GM12864 (cell line): ENCODE measurements around the gene SLC26A5.

Experiments
- DNase-seq: peaks from one replicate; pipeline ENCODE4 v3.0.0-alpha.2; 2011; ENCODE audit warnings: low read depth
- H3K4me3 ChIP-seq: 2 replicates; pipeline ENCODE4 v1.5.1; 2011; ENCODE audit warnings: mild to moderate bottlenecking, low read depth, low read length, control low read depth
- TF ChIP-seq, protein P1 (sequence below): IDR thresholded peaks from 2 replicates; pipeline ENCODE4 v1.5.1; 2011; ENCODE audit warnings: low read depth, mild to moderate bottlenecking, moderate library complexity, low read length, control low read depth, inconsistent platforms; ENCODE audit errors: missing control alignments

SLC26A5 gene

DNA sequence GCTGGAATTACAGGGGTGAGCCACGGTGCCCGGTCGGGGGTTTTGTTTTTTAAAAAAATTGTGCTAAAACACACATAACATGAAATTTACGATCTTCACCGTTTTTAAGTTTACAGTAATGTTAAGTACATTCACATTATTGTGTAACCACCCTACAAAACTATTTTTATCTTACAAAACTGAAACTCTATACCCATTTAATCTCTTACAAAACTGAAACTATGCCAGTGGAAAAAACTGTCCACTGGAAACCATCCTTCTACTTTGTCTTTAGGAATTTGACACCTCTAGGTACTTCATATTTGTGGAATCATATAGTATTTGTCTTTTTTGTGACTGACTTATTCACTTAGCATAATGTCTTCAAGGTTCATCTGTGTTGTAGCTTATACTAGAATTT lies 99.6 kb downstream of the SLC26A5 start:
- TF ChIP-seq, protein P1, sequence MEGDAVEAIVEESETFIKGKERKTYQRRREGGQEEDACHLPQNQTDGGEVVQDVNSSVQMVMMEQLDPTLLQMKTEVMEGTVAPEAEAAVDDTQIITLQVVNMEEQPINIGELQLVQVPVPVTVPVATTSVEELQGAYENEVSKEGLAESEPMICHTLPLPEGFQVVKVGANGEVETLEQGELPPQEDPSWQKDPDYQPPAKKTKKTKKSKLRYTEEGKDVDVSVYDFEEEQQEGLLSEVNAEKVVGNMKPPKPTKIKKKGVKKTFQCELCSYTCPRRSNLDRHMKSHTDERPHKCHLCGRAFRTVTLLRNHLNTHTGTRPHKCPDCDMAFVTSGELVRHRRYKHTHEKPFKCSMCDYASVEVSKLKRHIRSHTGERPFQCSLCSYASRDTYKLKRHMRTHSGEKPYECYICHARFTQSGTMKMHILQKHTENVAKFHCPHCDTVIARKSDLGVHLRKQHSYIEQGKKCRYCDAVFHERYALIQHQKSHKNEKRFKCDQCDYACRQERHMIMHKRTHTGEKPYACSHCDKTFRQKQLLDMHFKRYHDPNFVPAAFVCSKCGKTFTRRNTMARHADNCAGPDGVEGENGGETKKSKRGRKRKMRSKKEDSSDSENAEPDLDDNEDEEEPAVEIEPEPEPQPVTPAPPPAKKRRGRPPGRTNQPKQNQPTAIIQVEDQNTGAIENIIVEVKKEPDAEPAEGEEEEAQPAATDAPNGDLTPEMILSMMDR = no peak
- H3K4me3 ChIP-seq = no peak overlapping the region
- DNase-seq = no peak

GRCh38 chr7:103344453-103345149 lies 101.4 kb downstream of the SLC26A5 start, which contains the start of gene DNAJC2:
TSS of gene DNAJC2 (minus strand) at chr7:103344767. CDS start at chr7:103344622, 145 bp downstream.
- peak; percentile 91 for DNase-seq
- peak within 1 kb of the TSS; percentile 93 for H3K4me3 ChIP-seq
- TF ChIP-seq, protein P1 = no peak

- TF ChIP-seq, protein P1 = no peak
- peak overlapping the region; percentile 93 for H3K4me3 ChIP-seq
- no peak for DNase-seq
These were observed 102.1 kb downstream of the SLC26A5 start for GRCh38 chr7:103343758-103344452.

DNA sequence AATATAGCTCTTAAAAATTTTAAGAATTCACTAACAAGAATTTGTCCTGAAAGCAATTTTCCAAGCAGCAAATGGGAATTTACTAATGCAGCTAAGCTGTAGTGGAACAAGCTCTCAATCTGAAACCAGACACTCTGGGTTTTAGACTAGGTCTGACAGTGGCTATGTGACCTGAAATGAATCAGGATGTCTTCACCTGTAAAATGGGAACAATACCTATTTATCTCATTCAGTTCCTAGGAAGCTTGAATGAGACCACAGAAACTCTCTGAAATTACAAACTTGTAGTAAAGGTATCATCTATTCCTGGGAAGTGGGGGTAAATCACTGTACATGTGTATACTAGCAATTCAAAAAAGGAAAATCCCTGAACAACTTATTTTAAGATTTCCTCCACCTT lies 102.7 kb downstream of the SLC26A5 start:
- TF ChIP-seq, protein P1 = no peak
- H3K4me3 ChIP-seq = peak overlapping the region; percentile 93
- DNase-seq = no peak

DNA sequence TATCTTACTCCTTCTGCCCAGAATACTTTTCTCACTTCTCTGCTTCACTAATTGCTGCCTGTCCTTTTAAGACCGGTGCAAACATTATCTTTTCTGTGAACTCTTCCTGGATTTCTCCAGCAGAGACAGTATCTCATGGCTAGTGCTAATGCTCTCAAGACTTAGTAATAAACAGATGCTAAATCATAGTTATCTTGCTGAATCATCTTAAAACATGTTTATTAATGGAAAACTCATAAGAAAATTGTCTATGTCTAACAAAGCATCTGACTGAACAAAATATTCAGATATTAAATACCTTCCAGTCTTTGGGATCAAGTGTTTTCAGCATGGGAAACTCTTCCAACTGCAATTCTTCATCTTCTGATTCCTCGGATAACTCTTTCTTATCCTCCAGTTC lies 104.5 kb downstream of the SLC26A5 start:
- no peak overlapping the region for H3K4me3 ChIP-seq
- no peak for DNase-seq
- TF ChIP-seq, protein P1 = no peak

- TF ChIP-seq, protein P1 = no peak
- no peak for DNase-seq
These were observed 107.1 kb downstream of the SLC26A5 start for GRCh38 chr7:103338864-103339263.

More at GRCh38 chr7:103338864-103339263, 107.1 kb downstream of the SLC26A5 start:
- no peak overlapping the region for H3K4me3 ChIP-seq
